HG03439 (cell line): Measurements from ENCODE around the gene CADM1.

Source experiments
- ATAC-seq: cut with Tn5 transposase; IDR thresholded peaks from one replicate; pipeline ENCODE4 v1.9.1; 2021; ENCODE audit warnings: mild to moderate bottlenecking, moderate library complexity; ENCODE audit not compliant: unreplicated experiment

The CADM1 gene

GRCh38 chr11:115518983-115519628 lies 14.9 kb upstream of the CADM1 start:
- ATAC-seq = no peak

- ATAC-seq = no peak
Observed at GRCh38 chr11:115515647-115516395, 11.6 kb upstream of the CADM1 start.

GRCh38 chr11:115506954-115507675 lies 2.9 kb upstream of the CADM1 start:
- ATAC-seq = no peak

- no peak for ATAC-seq
Observed at GRCh38 chr11:115505175-115505574, 960 bp upstream of the CADM1 start.

GRCh38 chr11:115503886-115504275 lies 334 bp downstream of the CADM1 start:
- ATAC-seq = peak; percentile 16

- peak; percentile 38 for ATAC-seq
Observed at GRCh38 chr11:115503083-115503885, 931 bp downstream of the CADM1 start.

GRCh38 chr11:115502636-115503082 lies 1.6 kb downstream of the CADM1 start:
- no peak for ATAC-seq

GRCh38 chr11:115501893-115502589 lies 2.2 kb downstream of the CADM1 start:
- no peak for ATAC-seq

- ATAC-seq = no peak
Observed at GRCh38 chr11:115501502-115501892, 2.7 kb downstream of the CADM1 start.

- ATAC-seq = no peak
Observed at GRCh38 chr11:115500547-115501501, 3.4 kb downstream of the CADM1 start.

GRCh38 chr11:115499891-115500290 lies 4.3 kb downstream of the CADM1 start:
- no peak for ATAC-seq

- no peak for ATAC-seq
Observed at GRCh38 chr11:115499241-115499799, 4.9 kb downstream of the CADM1 start.

GRCh38 chr11:115498354-115498753 lies 5.9 kb downstream of the CADM1 start:
- ATAC-seq = no peak

- ATAC-seq = peak; percentile 61
Observed at GRCh38 chr11:115497303-115497702, 6.9 kb downstream of the CADM1 start.

GRCh38 chr11:115496892-115497291 lies 7.3 kb downstream of the CADM1 start:
- ATAC-seq = no peak

- no peak for ATAC-seq
Observed at GRCh38 chr11:115493905-115494304, 10.3 kb downstream of the CADM1 start.

GRCh38 chr11:115493488-115493887 lies 10.7 kb downstream of the CADM1 start:
- ATAC-seq = no peak

- no peak for ATAC-seq
Observed at GRCh38 chr11:115489466-115489865, 14.7 kb downstream of the CADM1 start.

- no peak for ATAC-seq
Observed at GRCh38 chr11:115488945-115489344, 15.3 kb downstream of the CADM1 start.
